ENCODE results near the gene TRUB2. TPM values are rescaled to one million over a fixed set of nuclear protein-coding genes. Genes with fewer than 3 reads are reported as not detected.

TRUB2 gene
- total RNA-seq, 1 experiment from 2014 or later = 33.2 TPM

- TF ChIP-seq ZNF425 (CRISPR knock-in tag; conservative IDR thresholded peaks at IDR 0.05) (no peak), IRF1 (CRISPR knock-in tag; IDR thresholded peaks at IDR 0.05) (no peak), NR2C2 (CRISPR knock-in tag; IDR thresholded peaks at IDR 0.05) (no peak), OVOL2 (CRISPR knock-in tag; IDR thresholded peaks at IDR 0.05; ENCODE audit: borderline replicate concordance) (no peak), ARID4B (CRISPR knock-in tag; IDR thresholded peaks at IDR 0.05; ENCODE audit: borderline replicate concordance) (no peak), HMGA2 (CRISPR knock-in tag; IDR thresholded peaks at IDR 0.05) (no peak), ZNF396 (CRISPR knock-in tag; IDR thresholded peaks at IDR 0.05; ENCODE audit: borderline replicate concordance) (no peak), E2F5 (CRISPR knock-in tag; IDR thresholded peaks at IDR 0.05) (no peak), EMX1 (CRISPR knock-in tag; IDR thresholded peaks at IDR 0.05) (no peak), TEAD4 (CRISPR knock-in tag; IDR thresholded peaks at IDR 0.05) (no peak)
These were observed 38.6 kb upstream of the TRUB2 start (continued) for GRCh38 chr9:128360826-128361225.

GRCh38 chr9:128358861-128359260, 36.6 kb upstream of the TRUB2 start:
- Mint-ChIP-seq H3K4me3 (no peak overlapping the region), H3K4me1 (peaks cover 22% of the 10 kb centered on the region), H3K36me3 (peaks cover 5% of the 10 kb centered on the region; the same call in 1 of the 2 replicates), H3K9me3 (no peaks in the 10 kb centered on the region), H3K27me3 (ENCODE audit: low read depth) (peaks cover 27% of the 10 kb centered on the region), H3K27ac (no peak overlapping the region)
- no peak for ATAC-seq
- DNase-seq (ENCODE audit: low spot score) = no peak
- ChIA-PET POLR2A (interaction anchor here (0.5 kb wide), 1 partner anchor 129 kb away, joined by 3 read pairs; no protein-coding TSS in a partner anchor), CTCF (interaction anchor here (10.8 kb wide), 1 partner anchor 54 kb away, joined by 248 read pairs; no protein-coding TSS in a partner anchor)
- TF ChIP-seq PRDM15 (CRISPR knock-in tag; IDR thresholded peaks at IDR 0.05) (no peak), IRF1 (CRISPR knock-in tag; IDR thresholded peaks at IDR 0.05) (no peak), SMAD4 (CRISPR knock-in tag; IDR thresholded peaks at IDR 0.05) (no peak), USF1 (CRISPR knock-in tag; IDR thresholded peaks at IDR 0.05) (no peak), HMGXB4 (CRISPR knock-in tag; IDR thresholded peaks at IDR 0.05) (no peak), OVOL2 (CRISPR knock-in tag; IDR thresholded peaks at IDR 0.05; ENCODE audit: borderline replicate concordance) (no peak), NFATC4 (CRISPR knock-in tag; IDR thresholded peaks at IDR 0.05) (no peak), ZBTB21 (CRISPR knock-in tag; IDR thresholded peaks at IDR 0.05; ENCODE audit: borderline replicate concordance) (no peak), TEAD1 (CRISPR knock-in tag; IDR thresholded peaks at IDR 0.05) (no peak), HMGA2 (CRISPR knock-in tag; IDR thresholded peaks at IDR 0.05) (no peak), E2F1 (CRISPR knock-in tag; IDR thresholded peaks at IDR 0.05) (no peak), NR2C2 (CRISPR knock-in tag; IDR thresholded peaks at IDR 0.05) (no peak)
